HPDE6-E6E7 (cell line): ENCODE results near the gene SLC7A10.
"Not testable (repeated sequence)": the region's sequence is repeated elsewhere in the genome, so short reads cannot be mapped to it uniquely, and the experiment has no call there.

Experiments used
- DNase-seq: peaks from one replicate; pipeline ENCODE4 v3.0.0; 2011; ENCODE audit warnings: missing footprints; ENCODE audit errors: extremely low spot score

The SLC7A10 gene

GRCh38 chr19:33202546-33203507 lies 22.8 kb downstream of the SLC7A10 start:
- DNase-seq = no peak

DNA sequence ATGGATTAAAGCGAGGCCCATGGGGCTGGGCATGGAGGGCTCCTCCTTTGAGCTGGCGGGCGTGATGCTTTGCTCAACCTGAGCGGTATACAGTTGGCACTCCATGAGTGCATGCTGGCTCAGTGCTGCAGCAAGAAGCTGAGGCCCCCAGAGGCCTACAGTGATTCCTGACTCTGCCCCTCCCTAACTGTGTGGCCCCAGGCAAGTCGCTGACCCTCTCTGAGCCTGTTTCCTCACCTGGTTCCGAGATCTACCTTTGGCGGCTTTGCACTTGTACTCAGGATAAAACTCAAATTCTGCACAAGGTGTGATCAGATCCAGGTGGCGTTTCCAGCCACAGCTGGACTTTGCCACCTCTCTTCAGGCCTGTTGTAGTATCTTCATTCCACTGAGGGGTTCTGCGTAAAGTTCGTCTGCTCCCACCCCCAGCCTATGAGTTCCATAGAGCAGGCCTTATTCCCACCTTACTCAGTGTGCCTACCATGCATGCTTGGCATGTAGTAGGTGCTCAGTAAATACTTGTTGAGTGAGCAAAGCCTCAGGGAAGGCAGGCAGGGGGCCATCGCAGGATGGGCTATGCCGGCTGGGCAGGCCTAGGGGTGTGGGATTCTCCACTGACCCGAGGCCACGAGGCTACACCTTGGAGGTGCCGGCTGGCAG lies 23.6 kb downstream of the SLC7A10 start:
- DNase-seq = no peak

DNA sequence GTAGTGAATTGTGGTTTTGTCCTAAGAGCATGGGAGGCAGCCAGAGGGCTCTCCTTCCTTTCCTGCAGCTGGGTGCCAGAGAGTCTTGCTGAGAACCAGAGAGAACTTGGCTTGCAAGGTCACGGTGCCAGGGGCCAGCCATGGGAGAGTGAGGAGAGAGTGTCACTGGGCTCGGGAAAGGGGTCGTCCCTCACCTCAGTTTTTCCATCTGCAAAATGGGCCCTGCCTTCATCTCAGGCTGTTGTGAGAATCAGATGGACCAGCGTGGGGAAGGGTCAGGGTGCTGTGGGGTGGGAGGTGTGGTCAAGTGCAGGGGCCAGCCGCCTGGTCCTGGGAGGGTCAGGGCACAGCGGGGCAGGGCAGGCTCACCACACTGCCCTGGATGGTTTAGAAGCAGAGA lies 24.2 kb downstream of the SLC7A10 start:
- DNase-seq = no peak

GRCh38 chr19:33199441-33200265 lies 26.0 kb downstream of the SLC7A10 start:
- DNase-seq = no peak

- DNase-seq = no peak
Observed at GRCh38 chr19:33198169-33198568, 27.5 kb downstream of the SLC7A10 start.

DNA sequence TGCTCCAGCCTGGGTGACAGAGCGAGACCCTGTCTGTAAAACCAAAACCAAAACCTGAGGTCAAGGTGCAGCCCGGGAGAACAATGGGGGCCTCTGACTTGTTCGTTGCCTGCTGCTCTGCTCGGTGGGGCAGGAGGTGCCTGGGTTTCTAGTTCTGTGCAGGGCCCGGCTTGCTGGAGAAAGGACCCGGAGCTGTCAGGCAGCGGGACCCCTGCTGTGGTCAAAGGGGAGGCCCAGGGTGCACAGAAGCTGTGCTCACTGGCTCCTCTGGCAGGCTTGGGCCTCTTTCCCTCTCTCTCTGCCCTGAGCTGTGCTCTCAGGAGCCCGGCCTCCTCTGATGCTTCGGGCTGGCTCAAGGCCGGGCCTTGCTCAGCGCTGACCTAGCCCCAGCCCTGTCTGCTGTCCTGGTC lies 28.1 kb downstream of the SLC7A10 start:
- no peak for DNase-seq

DNA sequence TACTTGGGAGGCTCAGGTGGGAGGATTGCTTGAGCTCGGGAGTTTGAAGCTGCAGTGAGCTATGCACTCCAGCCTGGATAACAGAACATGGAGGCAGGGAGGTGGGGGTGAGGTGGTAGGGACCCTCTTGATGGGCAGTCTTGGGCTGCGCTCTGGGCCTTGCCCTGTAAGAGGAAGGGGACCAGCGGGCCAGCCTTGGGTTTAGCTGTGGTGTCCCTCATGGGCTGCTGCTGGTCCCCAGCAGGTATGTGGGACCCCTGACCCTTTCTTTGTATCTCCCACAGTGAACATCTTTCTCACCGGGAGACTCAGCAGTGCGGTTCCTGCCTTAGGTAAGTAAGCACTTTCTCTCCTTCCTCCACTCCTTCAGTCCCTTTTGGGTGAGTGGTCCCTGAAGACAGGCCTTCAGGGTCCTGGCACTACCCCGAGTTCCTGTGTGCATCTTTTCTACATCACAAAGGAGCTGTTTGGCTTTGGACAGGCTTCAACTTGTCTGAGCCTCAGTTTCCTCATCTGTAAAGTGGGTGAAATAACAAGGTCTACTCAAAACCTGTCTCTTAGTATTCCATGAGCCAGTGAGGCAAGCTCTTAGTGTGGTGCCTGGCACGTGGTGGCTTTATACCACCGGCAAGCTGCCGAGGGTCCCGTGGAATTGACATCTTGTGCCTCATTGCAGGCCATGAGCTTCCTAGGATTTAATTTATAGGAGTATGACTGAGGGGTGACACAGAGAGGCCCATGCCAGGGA lies 29.0 kb downstream of the SLC7A10 start:
- DNase-seq = no peak

DNA sequence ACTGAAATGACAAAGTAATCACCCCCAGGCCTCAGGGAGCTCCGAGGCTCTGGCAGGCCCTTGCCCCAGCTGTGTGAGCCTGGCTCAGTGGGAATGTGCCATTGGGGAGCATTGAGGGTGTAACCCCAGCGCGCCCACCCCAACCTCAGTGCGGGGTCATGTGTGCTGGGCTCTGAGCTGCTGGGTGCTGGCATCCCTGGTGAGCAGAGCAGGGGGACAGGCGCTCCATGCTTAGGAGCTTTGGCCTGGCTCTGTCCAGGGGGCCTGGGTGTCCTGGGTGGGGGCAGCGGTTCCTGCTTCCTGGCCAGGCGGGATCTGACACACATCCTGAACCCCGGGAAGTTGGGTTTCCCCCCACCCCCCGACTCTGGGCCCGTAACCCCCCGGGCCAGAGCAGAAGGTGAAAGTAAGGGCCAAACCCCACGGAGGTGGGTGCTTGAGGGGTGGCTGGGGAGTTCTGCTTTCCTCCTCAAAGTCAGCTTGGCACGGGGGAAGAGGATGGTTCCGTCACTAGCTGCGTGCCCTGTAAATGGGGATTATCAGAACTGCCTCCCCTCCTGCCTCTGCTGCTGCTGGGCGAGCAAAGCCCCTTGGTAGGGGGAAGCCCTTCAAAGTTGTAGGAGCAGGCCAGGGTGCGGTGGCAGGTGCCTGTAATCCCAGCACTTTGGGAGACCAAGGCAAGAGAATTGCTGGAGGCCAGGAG lies 29.9 kb downstream of the SLC7A10 start:
- no peak for DNase-seq

DNA sequence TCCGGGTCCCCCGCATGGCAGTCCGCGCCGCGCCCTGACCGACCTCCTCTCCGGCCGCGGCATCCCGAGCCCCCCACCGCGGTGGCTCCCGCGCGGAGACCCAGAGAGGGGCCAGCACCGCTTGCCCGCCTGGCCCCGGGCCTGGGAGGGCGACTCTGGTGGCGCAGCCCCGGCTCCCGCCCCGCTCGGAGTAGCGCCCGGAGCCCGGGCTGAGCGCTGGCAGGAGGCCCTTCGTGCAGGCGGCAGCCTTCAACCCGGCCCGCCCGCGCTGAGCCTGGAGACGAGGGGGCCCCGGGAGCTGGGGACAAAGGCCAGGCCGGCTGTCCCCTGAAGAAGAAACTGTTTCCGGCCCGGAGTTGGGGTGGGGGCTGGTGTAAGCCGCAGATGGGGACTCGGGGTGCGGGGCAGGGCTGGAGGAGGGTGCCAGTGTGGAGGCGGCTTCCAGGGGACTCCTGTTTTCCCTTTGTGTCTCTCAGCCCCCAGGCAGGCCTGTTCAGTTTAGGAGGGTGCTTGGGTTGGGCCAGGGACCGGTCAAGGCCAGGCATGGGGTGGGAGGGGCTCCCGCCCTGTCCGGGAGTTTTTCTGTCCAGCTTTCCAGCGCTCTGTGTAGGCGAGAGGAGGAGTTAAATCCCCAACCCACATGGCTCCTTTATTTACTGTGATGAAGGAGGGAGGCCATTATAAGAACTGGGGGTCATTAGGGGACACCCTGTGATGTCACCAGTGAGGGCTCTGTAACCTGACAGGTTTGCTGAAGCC lies 30.6 kb downstream of the SLC7A10 start:
- no peak for DNase-seq

DNA sequence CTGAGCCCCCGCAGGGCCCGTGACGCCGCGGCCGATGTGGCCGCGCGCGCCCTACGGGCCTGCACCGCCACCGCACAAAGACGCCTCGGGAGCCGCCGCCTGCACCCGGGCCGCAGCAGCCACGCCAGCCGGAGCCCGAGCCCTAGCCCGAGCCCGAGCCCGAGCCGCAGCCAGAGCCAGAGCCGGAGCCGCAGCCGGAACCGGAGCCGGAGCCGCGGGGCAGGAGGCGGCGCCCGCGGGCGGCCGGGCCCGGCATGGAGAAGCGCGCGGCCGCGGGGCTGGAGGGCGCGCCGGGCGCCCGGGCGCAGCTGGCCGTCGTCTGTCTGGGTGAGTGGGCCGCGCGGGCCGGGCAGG lies 31.1 kb downstream of the SLC7A10 start:
- DNase-seq = no peak

DNA sequence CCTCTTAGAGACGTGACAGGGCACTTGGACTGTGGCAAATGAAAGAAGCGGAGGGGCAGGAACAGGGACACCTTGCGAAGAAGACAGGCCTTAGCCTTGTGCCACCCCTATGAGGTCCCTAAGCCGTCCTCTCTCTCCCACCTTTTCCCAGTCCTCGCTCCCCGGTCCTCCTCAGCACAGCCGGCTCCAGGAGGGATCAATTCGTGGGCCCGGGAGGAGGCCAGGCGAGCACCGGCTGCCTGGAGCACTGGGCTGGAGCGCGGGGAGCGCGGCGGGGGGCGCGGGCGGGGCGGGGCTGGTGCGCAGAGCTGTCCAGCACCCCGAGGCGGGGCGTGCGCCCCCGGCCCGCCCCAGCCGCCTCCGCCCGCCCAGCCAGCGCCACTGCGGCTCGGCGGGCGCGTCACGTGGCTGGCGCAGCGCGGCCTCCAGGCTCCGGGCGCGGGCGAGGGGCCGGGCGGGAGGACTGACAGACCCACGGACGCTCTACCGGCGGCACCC lies 31.7 kb downstream of the SLC7A10 start, which contains the start of gene LRP3:
Gene LRP3, plus strand, starts transcription at position 466 of the 498 bp plus-strand sequence. CDS start 456 bp downstream, outside the sequence.
- no peak for DNase-seq

GRCh38 chr19:33193269-33193864 lies 32.3 kb downstream of the SLC7A10 start:
- no peak for DNase-seq

DNA sequence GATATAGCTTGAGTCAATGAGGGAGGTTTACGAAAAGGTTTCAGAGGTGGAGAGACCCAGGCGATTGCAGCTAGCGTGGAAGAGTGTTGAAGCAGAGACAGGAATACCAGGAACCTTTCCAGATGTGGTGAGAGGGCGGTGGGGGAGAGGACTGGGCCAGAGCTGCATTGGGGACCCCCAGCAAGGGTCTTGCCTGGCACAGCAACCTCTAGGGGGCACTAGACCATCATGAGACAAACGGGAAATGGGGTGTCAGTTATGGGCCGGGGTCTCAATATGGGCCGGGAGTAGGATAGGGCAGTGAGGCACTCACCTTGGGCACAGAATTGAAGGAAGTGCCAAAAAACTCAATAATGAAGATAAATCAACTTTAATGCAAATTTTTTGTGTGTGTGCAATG lies 33.6 kb downstream of the SLC7A10 start:
- no peak for DNase-seq

GRCh38 chr19:33191501-33191900 lies 34.1 kb downstream of the SLC7A10 start:
- DNase-seq = no peak

DNA sequence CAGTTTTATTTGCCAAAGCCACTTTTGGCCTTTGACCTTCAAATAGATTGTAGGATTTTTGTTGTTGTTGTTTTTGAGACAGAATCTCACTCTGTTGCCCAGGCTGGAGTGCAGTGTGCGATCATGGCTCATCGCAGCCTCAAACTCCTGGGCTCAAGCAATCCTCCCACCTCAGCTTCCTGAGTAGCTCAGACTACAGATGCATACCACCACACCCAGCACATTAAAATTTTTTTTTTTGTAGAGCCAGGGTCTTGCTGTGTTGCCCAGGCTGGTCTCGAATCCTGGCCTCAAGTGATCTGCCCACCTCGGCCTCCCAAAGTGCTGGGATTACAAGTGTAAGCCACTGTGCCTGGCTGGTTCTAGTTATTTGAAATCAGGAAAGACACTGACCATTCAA lies 34.6 kb downstream of the SLC7A10 start:
- not testable (repeated sequence) for DNase-seq

DNA sequence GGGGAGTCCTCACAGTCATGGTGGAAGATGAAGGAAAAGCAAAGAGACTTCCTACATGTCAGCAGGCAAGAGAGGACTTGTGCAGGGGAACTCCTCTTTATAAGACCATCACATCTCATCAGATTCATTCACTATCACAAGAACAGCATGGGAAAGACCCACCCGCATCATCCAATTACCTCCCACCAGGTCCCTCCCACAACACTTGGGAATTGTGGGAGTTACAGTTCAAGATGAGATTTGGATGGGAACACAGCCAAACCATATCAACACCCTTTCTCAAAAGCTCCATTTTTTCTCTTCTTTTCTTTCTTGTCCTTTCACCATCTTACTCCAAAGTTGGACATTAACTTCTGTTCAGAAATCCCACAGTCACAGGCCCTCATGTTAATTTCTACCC lies 36.2 kb downstream of the SLC7A10 start:
- no peak for DNase-seq

DNA sequence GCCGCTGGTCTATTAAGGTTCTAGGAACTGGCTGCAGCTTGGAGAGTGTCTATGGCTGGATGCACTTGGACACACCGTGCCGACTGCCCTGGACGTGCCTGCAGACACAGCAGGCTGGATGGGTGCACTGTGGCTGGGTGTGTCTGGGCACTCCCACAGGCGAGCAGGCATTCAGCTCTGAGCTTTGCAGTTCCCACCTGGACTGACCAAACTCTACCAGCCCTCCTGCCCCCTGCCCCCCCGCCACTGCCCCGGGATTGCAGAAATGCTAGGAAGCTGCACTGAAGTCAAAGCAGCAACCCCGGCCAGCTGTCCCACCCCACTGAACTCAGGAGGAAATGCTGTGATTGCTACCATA lies 38.5 kb downstream of the SLC7A10 start:
- no peak for DNase-seq

GRCh38 chr19:33186431-33187182 lies 39.0 kb downstream of the SLC7A10 start:
- DNase-seq = no peak
